Hematopoietic multipotent progenitor cell (in vitro differentiated cells): ENCODE measurements around the gene LRTM2. TPM values are rescaled to one million over a fixed set of nuclear protein-coding genes. Genes with fewer than 3 reads are reported as not detected.

Experiments
- DNase-seq, 3 donors: peaks; one replicate each; pipeline ENCODE4 v3.0.0-alpha.2; 2011 to 2015; ENCODE audit warnings: low read depth in 2 of 3, low spot score in 2 of 3
- total RNA-seq: library from RNA; depleted of rRNA; stranded (reverse); fragments of >200 nt; gene quantifications from one replicate; pipeline ENCODE4 v1.2.3, GENCODE V29; 2012

LRTM2 gene
- total RNA-seq: under 0.01 TPM

GRCh38 chr12:1820191-1820895, at the start of gene LRTM2:
Gene LRTM2, plus strand, starts transcription at chr12:1820565. Its CDS starts 7,584 bp downstream, at chr12:1828149.
- no peak for DNase-seq

GRCh38 chr12:1773937-1774655, 46.3 kb upstream of the LRTM2 start:
- no peak for DNase-seq

DNA sequence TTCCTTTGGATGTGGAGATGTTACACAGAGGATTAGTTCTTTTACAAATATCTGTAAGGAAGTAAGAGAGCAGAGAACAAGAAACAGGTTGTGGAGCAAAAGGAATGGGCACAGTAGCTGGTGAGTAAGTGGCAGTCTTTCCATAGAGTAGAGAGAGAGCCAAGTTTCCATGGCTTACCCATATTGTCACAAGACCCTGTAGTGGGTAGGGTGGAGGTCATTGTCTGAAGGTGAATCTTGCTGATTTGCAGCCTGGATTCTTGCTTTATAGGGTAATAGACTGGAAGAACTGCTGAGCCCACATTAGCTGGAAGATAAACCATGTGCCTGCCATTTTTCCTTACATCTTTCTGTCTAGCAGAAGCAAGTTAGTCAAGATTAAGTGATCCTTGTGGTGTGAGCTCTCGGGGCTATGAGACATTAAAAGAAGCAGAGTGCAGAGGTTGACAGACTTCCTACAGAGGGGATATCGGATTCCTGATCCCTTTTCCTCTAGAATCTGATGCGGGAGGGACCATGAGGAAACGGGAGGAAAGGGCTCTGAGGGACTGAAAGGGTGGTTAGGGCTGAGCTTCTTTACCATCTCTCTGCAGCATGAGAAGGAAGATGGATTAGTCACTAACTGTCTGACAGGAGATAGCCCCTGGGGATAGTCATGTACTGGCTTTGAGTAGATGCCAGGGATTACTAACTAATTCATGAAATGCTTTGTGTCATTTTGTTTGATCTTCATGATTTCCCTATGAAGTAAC, 44.0 kb upstream of the LRTM2 start:
- DNase-seq: no peak

DNA sequence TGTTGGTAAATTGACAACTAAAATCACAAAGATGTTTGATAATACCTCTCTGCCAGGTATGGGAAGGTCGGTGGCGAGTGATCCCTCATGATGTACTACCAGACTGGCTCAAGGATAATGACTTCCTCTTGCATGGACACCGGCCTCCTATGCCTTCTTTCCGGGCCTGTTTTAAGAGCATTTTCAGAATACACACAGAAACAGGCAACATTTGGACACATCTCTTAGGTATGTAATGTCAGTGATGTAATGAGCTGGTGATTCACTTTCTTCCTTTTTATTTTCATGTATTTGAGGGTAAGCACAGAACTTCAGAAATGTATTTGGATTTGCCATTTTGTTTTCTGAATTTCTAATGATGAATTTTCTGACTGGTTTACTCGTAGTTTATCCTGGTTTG, 42.6 kb upstream of the LRTM2 start:
- DNase-seq: no peak

DNA sequence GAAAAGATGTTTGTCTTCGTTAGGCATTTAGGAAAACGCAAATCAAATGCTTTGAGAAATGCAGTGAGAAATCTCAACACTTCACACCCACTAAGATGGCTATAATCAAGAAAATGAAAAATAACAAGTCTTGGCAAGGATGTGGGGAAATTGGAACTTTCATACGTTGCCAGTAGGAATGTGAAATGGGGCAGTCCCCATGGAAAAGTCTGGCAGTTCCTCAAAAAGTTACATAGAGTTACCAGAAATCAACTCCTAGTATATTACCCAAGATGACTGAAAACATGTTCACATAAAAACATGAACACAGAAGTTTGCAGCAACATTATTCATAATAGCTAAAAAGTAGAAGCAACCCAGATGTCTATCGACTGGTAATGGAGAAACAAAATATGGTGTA, 41.5 kb upstream of the LRTM2 start:
- no peak for DNase-seq

DNA sequence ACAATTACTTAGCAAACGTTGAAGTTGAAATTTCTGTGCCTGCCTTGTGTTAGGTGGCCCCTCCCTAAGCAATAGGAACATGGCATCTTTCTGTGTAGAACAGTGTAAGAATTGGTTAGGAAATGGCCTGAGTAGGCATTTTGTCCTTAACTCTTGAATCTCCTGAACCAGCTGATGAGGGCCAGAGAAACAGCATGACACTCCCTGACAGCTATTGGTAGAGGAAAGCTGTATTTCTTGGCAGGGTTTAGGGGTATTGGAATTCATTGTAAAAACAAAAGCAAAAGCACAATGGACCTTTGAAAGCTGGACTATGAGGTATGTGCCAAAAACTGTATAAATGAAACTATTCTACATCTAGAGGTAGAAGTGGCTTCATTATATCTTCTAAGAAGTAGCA, 40.6 kb upstream of the LRTM2 start:
- no peak for DNase-seq

GRCh38 chr12:1781772-1782171, 38.6 kb upstream of the LRTM2 start:
- no peak for DNase-seq

DNA sequence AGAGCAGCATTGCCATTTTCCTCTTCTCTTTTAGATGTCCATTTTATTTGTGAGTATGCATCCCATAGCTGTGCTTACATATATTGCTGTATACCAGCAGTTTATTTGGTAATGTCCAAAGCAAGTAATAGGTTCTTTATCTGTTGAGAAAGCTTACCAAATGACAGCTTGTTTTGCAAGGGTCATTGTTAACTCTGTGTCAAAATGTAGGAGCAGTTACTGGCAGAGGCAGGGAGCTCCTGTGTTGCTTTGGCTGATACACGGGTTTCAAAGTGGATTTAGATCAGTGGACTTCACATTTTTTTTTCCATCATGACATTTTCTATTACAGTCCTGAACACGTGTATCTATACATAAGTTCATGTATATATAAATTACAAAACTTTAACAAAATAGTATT, 38.1 kb upstream of the LRTM2 start:
- DNase-seq: no peak

DNA sequence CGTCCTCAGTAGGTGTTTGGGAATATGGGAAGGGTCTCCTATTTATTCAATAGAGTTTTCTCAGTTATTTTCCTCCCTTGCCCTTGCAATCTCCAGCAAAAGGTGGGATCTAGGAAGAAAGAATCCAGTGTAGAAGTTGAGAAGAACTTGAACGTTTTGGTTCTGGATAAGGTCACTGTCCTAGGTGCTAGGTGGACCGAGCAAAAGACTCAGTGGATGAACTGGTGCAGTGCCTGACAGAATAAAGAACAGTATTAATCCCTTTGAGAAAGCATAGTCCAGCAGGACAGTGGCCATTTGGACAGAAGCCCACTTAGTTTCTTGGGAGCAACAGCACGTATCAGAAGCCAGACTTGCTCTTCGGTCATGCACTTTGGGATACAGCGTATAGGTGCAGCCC, 32.7 kb upstream of the LRTM2 start:
- no peak for DNase-seq

GRCh38 chr12:1790444-1790843, 29.9 kb upstream of the LRTM2 start:
- no peak for DNase-seq

- peak; percentile 45 to 87 (median 64) for DNase-seq
These were observed 29.1 kb upstream of the LRTM2 start for GRCh38 chr12:1791104-1791841.

DNA sequence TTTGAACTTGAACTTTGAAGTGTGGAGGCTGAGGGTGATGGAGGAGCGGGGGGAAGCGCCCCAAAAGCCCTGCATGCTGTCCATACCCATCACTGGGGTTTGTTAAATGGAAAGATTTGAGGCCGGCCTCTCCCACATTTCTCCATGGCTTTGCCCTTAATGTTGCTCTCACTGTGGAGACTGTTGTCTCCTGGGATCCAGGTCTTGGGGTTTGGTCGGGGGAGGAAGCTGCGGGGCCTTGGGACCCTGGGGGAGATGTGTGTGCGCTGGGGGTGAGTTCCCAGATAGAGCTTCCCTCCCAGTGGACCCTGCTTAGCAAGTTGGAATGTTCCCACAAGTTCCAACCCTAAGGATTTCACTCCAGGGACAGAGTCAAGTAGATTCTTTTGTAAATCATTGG, 28.0 kb upstream of the LRTM2 start:
- DNase-seq: no peak

DNA sequence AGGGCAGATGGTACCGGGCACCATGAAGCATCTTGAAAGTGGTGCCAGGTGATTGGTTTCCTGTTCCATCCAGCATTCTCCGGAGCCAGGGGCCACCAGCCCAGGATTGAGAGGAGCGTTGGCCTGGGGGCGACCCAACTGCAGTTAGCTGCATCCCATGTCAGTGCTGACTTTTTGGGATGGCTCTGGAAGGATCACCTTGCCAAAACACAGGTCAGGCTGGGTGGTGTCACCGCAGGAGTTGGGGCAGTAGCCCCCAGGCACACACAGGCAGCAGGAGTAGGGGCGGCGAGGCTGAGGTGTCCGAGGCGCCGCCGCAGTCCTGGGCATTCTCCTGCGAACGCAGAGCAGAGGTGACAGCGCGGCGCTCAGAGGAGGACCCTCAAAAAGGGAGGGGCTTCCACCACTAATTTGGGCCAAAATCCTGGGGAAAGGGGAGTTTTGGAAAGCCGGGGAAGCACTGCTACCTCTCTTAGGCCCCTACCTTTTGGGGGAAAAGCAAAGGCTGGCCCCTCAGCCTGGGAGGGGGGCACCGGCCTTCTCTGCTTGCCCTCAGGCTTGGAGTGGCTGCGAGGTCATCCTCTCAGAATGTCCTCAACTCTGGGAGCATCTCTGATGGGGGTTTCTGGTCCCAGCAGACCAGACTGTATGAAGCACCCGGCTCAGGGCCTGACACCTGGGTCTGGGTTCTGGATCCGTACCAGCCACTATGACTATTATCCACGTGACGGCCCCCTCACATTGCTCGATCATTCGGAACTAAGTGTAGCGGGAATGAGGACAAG, 26.7 kb upstream of the LRTM2 start:
- DNase-seq: no peak

DNA sequence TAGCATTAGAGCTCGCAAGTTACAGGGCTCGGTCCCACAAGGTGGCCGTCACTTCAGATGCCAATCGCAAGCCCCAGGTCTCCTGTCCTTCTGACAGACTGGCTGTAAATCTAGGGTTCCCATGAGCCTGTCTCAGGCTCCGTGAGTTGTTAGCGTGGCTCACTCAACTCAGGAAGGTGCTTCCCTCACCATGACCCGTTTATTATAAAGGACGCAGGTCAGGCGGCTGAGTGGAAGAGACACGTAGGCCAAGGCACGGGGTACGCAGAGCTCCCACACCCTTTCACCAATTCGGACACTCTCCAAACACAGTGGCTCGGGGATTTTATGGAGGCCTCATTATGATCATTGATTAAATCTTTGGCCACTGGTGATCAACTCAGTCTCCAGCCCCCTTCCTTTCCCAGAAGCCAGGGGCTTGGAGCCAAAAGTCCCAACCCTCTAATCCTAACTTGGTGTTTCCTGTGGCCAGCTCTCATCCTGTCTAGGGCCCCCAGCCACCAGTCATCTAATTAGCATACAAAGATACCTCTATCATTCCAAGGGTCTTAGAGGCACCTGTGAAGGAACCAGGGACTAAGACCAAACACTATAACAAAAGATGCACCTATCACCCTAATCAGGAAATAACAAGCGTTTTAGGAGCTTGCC, 25.8 kb upstream of the LRTM2 start:
- no peak for DNase-seq

DNA sequence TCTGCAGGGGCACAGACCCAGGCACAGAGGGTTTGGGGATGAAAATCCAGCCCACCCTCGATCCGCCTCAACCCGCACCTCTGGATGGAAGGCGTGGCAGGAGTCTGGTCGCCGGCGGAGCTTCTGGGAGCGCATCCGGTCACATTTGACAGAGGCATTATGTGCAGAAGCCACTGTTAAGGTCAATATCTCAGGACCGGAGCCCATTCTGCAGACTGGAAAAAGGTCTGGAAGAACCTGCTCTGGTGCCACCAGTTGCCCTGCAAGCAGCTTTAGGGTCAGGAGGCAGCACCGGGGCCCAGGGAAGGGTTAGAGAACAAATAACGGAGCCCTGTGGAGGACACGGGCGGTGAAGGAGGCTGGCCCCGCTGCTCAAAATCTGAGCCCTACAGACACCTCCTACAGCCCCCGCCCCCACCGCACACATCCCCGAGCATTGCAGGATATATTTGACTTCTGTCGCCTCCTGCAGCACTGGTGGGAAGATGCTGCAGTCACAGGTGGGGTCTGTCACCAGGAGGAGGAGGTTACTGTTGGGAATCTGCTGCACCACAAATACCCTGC, 25.1 kb upstream of the LRTM2 start:
- no peak for DNase-seq

DNA sequence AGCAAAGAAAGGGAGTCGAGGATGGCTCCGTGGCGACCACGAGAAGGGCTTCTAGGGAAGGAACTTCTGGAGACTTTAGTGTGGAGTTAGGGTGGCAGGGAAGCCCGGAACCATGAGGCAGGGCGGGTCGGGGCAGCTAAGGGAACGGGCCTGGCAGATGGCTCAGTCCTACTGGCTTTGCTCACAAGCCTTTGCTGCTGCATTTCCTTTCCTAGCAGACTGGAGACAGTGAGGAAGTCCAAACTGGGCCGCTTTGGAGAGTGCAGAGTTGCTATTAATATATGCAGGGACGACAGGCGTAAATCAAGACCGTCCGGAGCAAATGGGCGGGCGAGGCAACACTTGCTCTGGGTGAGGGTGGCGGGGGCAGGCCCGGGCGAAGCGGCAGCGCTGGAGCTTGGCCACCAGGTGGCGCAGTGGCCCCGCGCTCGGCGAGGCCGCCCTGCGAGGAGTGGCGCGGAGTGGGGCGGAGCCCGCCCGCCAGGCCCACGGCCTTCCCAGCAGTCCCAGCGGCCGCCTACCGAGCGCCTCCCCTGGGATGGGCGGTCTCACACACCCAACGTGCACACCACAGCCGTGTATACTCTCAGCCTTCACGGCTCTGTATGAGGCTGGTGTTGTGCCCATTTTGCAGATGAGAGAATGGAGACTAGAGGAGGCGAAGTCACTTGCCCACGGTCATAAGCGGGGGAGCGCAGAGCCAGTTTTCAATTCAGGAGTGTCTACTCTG, 24.4 kb upstream of the LRTM2 start:
- DNase-seq: peak; percentile 90 to 92 (median 90)

DNA sequence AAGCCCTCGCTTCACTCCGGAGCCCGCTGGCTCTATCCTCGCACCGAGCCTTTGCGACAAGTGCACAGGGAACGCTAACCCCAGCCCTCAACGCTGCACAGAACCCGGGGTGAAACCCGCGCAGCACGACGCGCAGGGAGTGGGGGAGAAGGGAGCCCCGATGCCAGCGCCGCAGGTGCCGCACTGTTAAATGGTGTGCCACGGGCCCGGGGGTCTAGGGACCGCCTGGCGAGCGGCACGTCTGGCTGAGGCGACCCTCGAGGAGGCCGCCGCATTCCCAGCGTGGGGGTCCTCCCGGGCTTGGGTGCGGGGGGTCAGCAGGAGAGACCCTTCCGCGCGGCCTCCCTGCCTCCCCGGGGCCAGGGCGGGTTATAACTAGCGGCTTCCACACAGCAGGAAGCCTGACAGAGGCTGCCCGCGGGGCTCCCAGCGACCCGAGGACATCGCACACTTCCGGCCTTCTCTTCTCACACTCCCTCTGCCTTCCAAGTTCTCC, 23.8 kb upstream of the LRTM2 start:
- DNase-seq: peak; percentile 33 to 44 (median 34)
